Measurements from ENCODE around the gene TSC22D1.

TSC22D1 gene

GRCh38 chr13:44575741-44576350 lies at the start of gene TSC22D1:
Gene TSC22D1 (minus strand): TSS chr13:44576330. CDS start chr13:44576074, 256 bp downstream.
- TF ChIP-seq, protein P1, sequence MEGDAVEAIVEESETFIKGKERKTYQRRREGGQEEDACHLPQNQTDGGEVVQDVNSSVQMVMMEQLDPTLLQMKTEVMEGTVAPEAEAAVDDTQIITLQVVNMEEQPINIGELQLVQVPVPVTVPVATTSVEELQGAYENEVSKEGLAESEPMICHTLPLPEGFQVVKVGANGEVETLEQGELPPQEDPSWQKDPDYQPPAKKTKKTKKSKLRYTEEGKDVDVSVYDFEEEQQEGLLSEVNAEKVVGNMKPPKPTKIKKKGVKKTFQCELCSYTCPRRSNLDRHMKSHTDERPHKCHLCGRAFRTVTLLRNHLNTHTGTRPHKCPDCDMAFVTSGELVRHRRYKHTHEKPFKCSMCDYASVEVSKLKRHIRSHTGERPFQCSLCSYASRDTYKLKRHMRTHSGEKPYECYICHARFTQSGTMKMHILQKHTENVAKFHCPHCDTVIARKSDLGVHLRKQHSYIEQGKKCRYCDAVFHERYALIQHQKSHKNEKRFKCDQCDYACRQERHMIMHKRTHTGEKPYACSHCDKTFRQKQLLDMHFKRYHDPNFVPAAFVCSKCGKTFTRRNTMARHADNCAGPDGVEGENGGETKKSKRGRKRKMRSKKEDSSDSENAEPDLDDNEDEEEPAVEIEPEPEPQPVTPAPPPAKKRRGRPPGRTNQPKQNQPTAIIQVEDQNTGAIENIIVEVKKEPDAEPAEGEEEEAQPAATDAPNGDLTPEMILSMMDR (IDR thresholded peaks at IDR 0.05; ENCODE audit: insufficient read depth, low read depth, low read length, missing control alignments): no peak
- DNase-seq (ENCODE audit: low read depth): peak; percentile 73
- peak within 1 kb of the TSS; percentile 97 for H3K4me3 ChIP-seq (ENCODE audit: low read depth, low read length)

GRCh38 chr13:44622708-44623107 lies 46.6 kb upstream of the TSC22D1 start:
- no peak overlapping the region for H3K4me3 ChIP-seq (ENCODE audit: low read depth, low read length)
- TF ChIP-seq, protein P1 (IDR thresholded peaks at IDR 0.05; ENCODE audit: insufficient read depth, low read depth, low read length, missing control alignments): no peak
- no peak for DNase-seq (ENCODE audit: low read depth)

DNA sequence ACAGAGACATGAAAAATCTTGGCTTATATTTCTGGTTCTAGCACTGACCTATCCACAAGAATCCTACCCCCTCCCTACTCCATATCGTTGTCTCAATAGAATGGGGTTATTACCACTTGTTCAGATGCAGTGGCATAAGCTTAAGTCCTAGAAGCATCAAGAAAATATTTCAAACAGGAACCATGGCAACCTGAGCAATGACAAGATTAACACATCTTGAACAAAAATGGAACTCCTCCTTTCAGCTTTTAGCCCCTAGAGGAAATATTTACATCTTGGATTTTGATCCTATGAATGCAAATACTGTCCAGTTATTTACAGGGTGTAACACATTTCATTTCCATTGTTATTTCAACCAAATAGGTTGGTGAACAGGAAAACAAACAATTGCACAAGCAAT lies 46.1 kb upstream of the TSC22D1 start:
- TF ChIP-seq, protein P1 (IDR thresholded peaks at IDR 0.05; ENCODE audit: insufficient read depth, low read depth, low read length, missing control alignments): no peak
- no peak overlapping the region for H3K4me3 ChIP-seq (ENCODE audit: low read depth, low read length)
- no peak for DNase-seq (ENCODE audit: low read depth)

GRCh38 chr13:44620057-44620456 lies 43.9 kb upstream of the TSC22D1 start:
- no peak for DNase-seq (ENCODE audit: low read depth)
- TF ChIP-seq, protein P1 (IDR thresholded peaks at IDR 0.05; ENCODE audit: insufficient read depth, low read depth, low read length, missing control alignments): no peak
- H3K4me3 ChIP-seq (ENCODE audit: low read depth, low read length): no peak overlapping the region

GRCh38 chr13:44619651-44620050 lies 43.5 kb upstream of the TSC22D1 start:
- TF ChIP-seq, protein P1 (IDR thresholded peaks at IDR 0.05; ENCODE audit: insufficient read depth, low read depth, low read length, missing control alignments): no peak
- no peak for DNase-seq (ENCODE audit: low read depth)
- H3K4me3 ChIP-seq (ENCODE audit: low read depth, low read length): no peak overlapping the region

- H3K4me3 ChIP-seq (ENCODE audit: low read depth, low read length): no peak overlapping the region
- no peak for DNase-seq (ENCODE audit: low read depth)
- TF ChIP-seq, protein P1 (IDR thresholded peaks at IDR 0.05; ENCODE audit: insufficient read depth, low read depth, low read length, missing control alignments): no peak
These were observed 42.2 kb upstream of the TSC22D1 start for GRCh38 chr13:44618326-44618725.

GRCh38 chr13:44617648-44618047 lies 41.5 kb upstream of the TSC22D1 start:
- H3K4me3 ChIP-seq (ENCODE audit: low read depth, low read length): no peak overlapping the region
- TF ChIP-seq, protein P1 (IDR thresholded peaks at IDR 0.05; ENCODE audit: insufficient read depth, low read depth, low read length, missing control alignments): no peak
- DNase-seq (ENCODE audit: low read depth): no peak

Measured in GM12865 (cell line).